ENCODE data around the gene TMEM108. TPM values are rescaled to one million over a fixed set of nuclear protein-coding genes. Genes with fewer than 3 reads are reported as not detected.

Gene TMEM108
- total RNA-seq, 1 donor from 2014 or later = 1.5 TPM

DNA sequence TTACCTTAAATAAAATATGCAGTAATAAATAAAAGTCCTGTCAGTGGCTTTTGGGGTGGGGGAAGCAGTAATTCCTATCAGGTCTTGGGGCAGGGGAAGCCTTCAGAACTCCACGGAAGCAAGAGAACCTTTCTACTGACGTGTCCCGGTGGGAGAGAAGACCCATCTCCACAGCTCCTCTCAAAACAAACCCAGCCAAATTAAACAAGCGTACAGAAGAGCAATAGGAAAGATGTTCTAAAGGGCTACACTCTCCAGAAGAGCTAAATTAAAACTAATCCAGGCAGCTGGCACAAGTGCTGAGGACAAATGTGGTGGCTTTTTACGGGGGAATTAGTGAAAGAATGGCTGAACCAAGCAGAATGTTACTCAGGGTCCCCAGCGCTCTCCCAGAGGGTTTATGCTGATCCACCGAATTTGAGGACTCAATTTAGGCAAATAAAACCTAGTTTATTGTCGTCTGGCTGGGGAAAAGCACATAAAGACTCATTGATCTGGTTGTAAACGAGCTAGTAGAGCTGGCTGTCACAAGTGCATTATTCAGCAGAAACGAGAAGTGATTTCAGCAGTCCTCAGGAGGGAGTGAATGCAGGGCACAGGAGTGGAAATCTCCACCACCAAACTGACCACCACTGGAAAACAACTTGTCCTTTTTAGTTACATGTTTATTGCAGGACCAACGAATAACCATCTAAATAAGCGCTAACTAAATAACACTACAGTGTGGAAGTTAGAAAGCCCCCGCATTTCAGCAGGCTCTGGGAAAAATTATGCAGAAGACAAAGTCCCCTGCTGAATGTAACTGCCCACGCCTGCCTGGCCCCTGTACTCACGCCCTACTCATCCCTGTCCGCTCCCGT, 375.2 kb downstream of the TMEM108 start:
- DNase-seq (no peak), ATAC-seq (ENCODE audit: poor library complexity) (peak; percentile 74)
- intact Hi-C loops (cut with DNase I) = no loop called here

DNA sequence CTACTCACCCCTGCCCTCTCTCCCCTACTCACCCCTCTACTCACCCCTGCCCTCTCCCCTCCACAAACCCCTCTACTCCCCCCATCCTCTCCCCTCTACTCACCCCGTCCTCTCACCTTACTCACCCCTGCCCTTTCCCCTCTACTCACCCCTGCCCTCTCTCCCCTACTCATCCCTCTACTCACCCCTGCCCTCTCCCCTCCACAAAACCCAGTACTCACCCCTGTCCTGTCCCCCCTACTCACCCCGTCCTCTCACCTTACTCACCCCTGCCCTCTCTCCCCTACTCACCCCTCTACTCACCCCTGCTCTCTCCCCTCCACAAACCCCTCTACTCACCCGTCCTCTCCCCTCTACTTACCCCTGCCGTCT, 375.8 kb downstream of the TMEM108 start:
- no peak for DNase-seq
- intact Hi-C loops (cut with DNase I) = no loop called here
- no peak for ATAC-seq (ENCODE audit: poor library complexity)

DNA sequence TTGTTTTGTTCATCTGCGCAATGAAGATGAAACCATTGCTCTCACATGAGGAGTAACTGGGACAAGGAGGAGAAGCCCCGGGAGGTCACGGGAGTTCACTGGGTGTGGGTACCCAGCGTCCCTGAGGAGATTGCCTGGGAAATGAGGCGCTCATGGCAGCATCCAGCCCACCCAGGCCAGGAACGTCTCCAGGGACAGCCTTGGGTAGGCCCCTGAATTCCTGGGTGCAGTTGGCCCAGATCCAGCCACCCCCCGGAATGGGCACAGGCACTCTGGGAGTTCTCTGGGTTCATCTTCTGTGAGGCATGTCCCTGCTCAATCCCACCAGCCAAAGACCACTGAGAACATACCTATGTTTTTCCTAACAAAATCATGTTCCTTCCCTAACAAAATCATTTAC, 380.2 kb downstream of the TMEM108 start:
- DNase-seq (no peak), ATAC-seq (ENCODE audit: poor library complexity) (no peak)
- intact Hi-C loops (cut with DNase I) = no loop called here

DNA sequence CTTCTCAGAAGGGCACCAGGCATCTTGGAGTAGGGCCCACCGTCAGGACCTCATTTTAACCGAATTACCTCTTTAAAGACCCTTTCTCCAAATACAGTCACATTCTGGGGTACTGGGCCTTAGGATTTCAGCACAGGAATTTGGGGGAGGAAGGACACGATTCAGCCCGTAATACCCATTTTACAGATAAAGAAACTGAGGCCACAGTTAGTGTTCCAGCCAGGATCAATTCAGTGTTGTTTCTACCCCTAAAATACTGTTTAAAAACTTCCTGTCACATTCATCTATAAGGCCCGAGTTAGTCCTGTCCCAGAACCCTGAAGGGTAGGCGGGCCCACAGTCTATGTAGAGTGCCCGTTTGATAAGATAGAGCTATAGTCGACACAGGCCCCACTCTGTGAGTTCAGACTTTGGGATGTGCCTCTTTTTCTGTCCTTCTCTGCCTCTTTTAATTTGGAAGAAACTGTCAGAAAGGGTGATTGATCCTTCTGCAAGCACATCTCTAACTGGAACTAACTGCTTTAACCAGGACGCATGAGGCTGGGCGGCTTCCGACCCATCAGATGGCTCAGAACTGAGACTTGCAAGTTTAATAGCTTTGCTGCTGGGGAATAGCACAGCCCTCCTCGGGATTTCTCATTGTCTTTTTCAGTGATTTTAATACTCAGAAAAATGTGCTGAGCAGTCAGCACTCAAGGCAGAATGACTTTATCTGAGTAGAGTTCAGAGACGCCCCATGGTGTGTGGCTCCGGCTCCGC, 381.1 kb downstream of the TMEM108 start:
- intact Hi-C loops (cut with DNase I) = no loop called here
- ATAC-seq (ENCODE audit: poor library complexity) = no peak
- no peak for DNase-seq

DNA sequence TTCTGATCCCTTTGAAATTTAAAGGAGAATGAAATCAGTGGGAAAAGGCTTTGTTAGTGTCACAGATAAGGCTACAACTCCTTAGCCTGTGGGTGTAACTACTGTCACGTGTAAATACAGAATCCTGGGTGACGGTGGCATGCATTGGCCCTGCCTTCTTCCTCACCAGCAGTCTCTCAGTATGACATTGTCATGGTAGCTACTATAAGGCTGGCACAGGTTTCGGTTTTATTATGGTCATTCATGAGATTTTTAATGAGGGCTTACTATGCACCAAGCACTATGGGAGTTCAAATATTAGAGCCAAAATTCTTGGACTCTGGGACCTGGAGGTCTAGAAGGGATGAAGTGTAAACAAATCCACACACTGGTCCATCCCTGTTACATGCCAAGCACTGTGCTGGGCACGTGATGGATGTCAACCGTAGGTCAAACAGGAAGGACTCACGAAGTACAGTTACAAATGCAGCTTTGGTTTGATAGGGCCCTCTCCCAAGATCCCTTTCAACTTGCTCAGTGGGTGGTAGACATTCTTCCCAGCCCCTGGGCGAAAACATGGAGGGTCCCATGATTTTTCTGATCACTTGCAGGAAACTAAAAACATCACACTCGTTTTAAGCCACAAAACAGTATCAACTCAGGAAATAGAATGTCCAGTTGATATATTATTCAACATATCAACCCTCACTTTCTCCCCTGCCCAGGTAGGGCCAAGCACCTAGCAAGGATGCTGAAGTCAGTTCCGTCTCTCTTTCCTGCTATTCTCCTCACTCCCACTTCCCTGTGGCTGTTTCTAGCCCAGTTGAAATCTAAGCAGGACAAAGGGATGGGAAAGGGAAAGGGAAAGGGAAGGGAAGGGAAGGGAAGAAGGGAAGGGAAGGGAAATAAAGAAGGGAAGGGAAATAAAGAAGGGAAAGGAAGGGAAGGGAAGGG, 387.0 kb downstream of the TMEM108 start:
- DNase-seq (no peak), ATAC-seq (ENCODE audit: poor library complexity) (no peak)
- intact Hi-C loops (cut with DNase I) = no loop called here

DNA sequence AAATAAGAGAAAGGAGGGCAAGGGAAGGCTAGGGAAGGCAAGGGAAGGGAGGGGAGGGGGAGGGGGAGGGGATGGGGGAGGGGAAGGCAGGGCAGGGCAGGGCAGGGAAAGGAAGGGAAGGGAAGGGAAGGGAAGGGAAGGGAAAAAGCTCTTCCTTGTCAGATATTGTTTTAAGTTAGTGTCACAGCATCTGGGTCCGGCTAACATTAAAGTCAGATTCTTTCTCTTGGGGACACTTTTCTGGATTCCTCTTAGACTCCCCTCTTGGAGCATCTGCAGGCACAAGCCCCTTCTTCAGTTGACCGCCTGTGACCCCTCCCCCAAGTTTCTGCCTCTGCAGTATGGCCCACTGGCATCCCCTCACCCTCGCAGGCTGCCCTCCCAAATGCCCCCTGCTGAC, 387.7 kb downstream of the TMEM108 start:
- intact Hi-C loops (cut with DNase I) = no loop called here
- no peak for ATAC-seq (ENCODE audit: poor library complexity)
- DNase-seq = no peak

DNA sequence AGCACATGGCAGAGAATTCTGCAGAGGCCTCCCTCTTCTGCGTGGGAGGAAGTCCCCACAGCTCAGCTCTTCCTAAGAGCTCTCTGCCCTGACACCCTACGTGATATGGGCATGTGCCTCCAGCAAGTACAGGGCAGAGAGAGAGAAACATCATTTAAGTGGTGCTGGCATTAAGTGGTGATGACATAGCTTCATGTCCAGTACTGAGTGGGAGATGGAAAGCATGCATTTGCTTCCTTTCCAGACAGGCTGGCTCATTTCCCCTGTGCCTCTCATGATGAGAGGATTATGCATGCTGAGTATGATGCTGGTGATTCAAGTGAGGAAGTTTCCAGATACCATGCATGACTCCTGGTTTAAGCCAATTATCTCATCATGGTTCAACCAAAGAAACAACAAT, 388.5 kb downstream of the TMEM108 start:
- no peak for DNase-seq
- intact Hi-C loops (cut with DNase I) = no loop called here
- ATAC-seq (ENCODE audit: poor library complexity) = no peak

DNA sequence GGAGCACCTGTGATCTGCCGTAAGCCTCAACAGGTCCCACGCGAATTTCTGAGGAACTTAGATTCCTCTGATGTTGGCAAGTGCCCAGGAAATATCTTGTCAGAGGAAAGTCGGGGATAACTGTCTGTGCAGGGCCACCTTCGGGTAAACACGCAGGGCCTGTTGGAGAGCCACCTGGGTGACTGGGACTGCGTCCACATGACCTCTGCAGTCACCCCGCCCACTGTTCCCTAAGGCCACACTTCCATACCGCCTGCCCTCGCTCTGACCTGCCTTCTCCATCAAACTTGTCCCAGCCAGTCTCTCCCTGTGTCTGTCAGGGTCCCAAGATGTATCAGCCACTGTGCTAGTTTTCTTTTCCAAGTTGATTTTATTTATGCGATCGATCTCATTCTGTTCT, 390.4 kb downstream of the TMEM108 start:
- intact Hi-C loops (cut with DNase I) = no loop called here
- no peak for DNase-seq
- no peak for ATAC-seq (ENCODE audit: poor library complexity)

DNA sequence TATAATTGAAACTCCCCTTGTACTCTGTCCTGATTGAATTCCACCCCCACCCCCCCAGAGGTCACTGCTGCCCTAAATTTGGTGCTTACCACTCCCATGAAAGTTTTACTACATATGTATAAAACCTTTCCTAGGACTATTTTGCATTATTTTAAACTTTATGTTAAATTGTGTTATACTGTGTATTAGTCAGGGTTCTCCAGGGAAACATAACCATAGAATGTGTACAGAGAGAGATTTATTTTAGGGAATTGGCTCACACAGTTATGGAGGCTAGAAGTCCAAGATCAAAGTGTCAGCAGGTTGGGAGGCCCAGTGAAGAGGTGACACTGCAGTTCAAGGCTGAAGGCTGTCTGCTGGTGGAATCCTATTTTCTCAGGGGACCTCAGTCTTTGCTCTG, 390.9 kb downstream of the TMEM108 start:
- intact Hi-C loops (cut with DNase I) = no loop called here
- no peak for ATAC-seq (ENCODE audit: poor library complexity)
- no peak for DNase-seq

DNA sequence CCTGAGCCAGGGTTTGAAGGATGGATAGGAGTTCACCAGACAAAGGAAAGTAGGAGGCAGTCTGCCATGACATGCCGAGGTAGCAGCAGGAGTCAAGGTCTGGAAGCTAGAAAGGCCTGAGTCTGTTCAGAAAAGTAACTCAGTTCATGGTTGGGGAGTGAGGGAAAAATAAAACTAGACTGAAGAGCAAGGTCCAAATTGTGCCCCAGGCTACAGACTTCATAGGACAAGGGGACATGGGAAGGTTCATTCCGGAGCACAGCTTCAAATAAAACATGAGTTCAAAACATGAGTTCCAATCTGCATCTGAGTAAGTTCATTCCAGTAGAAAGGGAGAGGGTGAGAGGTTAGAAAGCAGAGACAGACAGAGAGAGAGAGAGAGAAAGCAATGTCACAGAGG, 401.4 kb downstream of the TMEM108 start:
- DNase-seq (no peak), ATAC-seq (ENCODE audit: poor library complexity) (no peak)
- intact Hi-C loops (cut with DNase I) = no loop called here

DNA sequence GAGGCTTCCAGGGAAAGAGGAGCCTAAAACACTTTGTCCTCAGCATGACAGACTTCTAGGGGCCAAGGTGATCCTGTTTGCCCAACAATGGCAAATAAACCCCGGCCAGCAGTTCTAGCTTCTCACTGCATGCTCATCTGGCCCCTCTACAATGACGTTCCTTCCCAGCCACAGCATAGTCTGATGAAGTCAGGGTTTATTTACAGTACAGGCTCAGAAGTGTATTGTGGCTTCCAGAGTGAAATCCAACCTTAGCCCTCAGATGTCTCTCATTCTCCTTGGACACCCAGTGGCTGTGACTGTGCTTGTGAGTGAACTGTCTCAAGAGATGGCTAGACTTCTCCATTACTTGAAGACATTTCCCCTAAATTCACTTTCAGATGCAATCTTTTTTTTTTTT, 402.5 kb downstream of the TMEM108 start:
- DNase-seq = no peak
- intact Hi-C loops (cut with DNase I) = no loop called here
- ATAC-seq (ENCODE audit: poor library complexity) = no peak

DNA sequence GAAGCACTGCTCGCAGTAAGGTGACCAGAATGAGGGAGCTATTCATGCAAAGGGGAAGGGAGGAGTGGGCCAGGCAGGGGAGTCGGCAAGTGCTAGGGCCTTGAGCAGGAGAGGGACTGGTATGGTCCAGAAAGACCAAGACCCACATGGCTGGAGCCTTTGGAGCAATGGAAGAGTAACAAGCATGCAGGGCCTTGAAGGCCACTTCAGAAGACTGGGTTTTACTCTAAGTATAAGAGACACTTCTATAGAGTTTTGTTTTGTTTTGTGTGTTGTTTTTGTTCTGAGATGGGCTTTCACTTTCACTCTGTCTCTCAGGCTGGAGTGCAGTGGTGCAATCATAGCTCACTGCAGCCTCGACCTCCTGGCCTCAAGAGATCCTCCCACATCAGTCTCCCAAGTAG, 403.7 kb downstream of the TMEM108 start:
- intact Hi-C loops (cut with DNase I) = no loop called here
- DNase-seq (no peak), ATAC-seq (ENCODE audit: poor library complexity) (no peak)

DNA sequence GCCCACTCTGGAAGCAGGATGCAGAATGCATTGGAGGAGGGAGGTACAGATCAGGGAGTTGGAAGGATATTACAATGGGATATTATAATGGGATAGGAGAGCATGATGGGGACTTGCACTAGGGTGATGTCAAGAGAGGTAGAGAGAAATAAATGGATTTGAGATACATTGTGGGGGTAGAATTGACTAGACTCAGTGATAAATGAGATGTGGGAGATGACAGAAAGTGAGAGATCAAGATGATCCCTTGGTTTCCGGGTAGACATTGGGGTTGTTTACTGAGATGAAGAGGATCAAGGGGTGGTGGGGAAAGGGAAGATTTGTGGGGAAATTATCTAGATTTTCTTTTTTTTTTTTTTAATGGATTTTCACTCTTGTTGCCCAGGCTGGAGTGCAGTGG, 404.3 kb downstream of the TMEM108 start:
- no peak for ATAC-seq (ENCODE audit: poor library complexity)
- DNase-seq = no peak
- intact Hi-C loops (cut with DNase I) = no loop called here

DNA sequence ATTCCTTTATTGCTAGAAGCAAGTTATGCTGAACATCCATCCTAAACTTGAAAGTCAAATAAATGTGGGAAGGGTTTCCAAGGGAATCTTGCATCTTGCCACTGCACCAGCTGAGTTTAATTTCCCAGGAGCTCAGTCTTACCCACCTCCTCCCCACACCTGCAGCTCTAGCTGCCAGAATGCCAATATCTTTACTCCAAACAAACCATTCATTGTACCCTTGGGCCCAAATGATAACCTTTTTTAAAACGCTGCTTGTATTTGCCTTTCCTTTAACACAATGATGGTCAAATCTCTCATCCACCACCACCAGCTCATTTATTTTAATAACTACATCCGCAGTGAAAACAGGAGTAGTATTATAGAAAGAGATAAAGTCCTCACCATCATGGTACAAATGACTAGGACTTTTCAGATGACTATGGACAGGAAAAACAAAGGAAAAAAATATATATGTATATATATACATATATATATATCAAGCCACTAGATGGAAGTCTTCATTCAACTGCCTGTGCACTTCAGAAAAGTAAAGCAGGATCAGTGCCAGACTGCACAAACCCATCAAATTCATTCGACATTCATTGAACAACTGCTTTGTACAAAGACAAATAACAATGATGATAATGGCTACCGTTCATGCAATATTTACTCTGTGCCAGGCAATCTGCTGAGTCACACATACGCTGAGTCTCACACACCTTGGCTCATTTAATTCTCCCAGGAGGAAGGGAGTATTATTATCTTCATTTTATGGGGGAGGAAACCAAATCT, 405.6 kb downstream of the TMEM108 start:
- DNase-seq = no peak
- ATAC-seq (ENCODE audit: poor library complexity) = no peak
- intact Hi-C loops (cut with DNase I) = no loop called here

DNA sequence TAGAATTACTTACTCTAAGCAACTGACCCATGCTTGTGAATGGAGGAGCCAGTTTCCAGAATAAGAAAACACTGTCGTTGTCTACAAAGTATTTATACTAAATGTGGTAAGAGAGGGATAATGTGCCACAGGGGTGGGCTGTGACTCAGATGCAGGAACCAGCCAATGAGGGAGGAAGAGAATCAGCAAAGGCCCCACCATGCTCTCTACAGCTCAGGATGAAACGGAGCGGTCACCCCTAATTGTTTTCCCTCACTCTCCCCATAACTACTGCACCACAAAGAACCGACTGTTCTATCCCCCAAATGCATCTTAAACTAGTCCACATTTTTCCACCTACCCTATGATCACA, 406.2 kb downstream of the TMEM108 start:
- ATAC-seq (ENCODE audit: poor library complexity) = no peak
- intact Hi-C loops (cut with DNase I) = no loop called here

DNA sequence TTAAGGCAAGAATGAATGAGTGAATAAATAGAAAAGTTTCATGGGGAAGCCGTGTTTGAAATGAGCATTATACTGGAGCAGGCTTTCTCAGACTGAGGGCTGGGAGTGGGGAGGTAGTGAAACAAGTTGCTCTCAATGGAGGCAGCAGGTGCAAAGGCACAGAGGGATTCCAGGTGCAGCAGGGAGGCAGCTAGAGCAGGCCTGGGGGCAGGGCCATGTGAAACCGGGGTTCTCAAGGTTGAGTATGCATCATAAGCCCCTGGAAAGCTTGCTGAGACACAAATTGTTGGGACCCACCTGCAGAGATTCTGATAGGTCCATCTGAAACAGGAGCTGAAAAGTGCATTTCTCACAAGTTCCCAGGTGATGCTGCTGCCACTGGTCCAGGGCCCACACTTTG, 406.9 kb downstream of the TMEM108 start:
- DNase-seq = no peak
- ATAC-seq (ENCODE audit: poor library complexity) = no peak
- intact Hi-C loops (cut with DNase I) = no loop called here

More for the DNA sequence above, 406.2 kb downstream of the TMEM108 start:
- no peak for DNase-seq
